T-cell (primary cell): ENCODE results near the gene MARCOL. TPM values are rescaled to one million over a fixed set of nuclear protein-coding genes. Genes with fewer than 3 reads are reported as not detected.

ENCODE experiments used
- ATAC-seq, 4 experiments: fragments of 200-7000 bp in 3 of 4; fragments of 150-1000 bp in 1 of 4; cut with Tn5 transposase; replicated peaks in 1 of 4; 1 replicate in 3 of 4; 2 replicates in 1 of 4; pipeline ENCODE4 v1.10.0; 2021; ENCODE audit warnings: moderate library complexity in 3 of 4, mild to moderate bottlenecking in 2 of 4, moderate number of reproducible peaks in 1 of 4
- CTCF ChIA-PET, 2 donors: fragments of 300-600 bp; sonication (Branson Sonifier 250); formaldehyde crosslinking; loops; one replicate each; lab custom pipeline; 2022; ENCODE audit warnings: antibody characterized with exemption in 2 of 2; lab: Charles Lee
- POLR2A ChIA-PET, 2 donors: fragments of 300-600 bp; sonication (Branson Sonifier 250); formaldehyde crosslinking; loops; one replicate each; lab custom pipeline; 2022; ENCODE audit warnings: antibody characterized with exemption in 2 of 2; lab: Charles Lee
- DNase-seq, 35 experiments: peaks; one replicate each; pipeline versions ENCODE4 v3.0.0 to v3.0.0-alpha.2; 2013 to 2023
- H3K27ac ChIP-seq: one replicate; pipeline ENCODE4 v1.5.1; 2013; ENCODE audit warnings: low read length
- H3K27me3 ChIP-seq, 2 experiments: replicated peaks in 1 of 2; 1 replicate in 1 of 2; 2 replicates in 1 of 2; pipeline versions ENCODE4 v1.6.1 to v1.7.0; 2013; ENCODE audit warnings: low read length in 1 of 2, mixed read lengths in 1 of 2; ENCODE audit not compliant: control insufficient read depth in 2 of 2, insufficient read depth in 2 of 2; ENCODE audit errors: extremely low read depth in 1 of 2
- H3K36me3 ChIP-seq, 2 donors: 1 replicate in 1 of 2; 2 replicates in 1 of 2; pipeline versions ENCODE4 v1.6.1 to v1.7.0; 2013; ENCODE audit warnings: low read length in 1 of 2; ENCODE audit not compliant: control insufficient read depth in 2 of 2, insufficient read depth in 1 of 2; ENCODE audit errors: extremely low read depth in 1 of 2
- H3K4me1 ChIP-seq, 2 experiments: 1 replicate in 1 of 2; 2 replicates in 1 of 2; pipeline versions ENCODE4 v1.6.1 to v1.7.0; 2013; ENCODE audit warnings: low read length in 2 of 2, mixed read lengths in 1 of 2; ENCODE audit not compliant: insufficient read depth in 2 of 2, control insufficient read depth in 1 of 2; ENCODE audit errors: extremely low read depth in 1 of 2
- H3K4me3 ChIP-seq, 2 donors: 1 replicate in 1 of 2; 2 replicates in 1 of 2; pipeline versions ENCODE4 v1.5.1 to v1.7.0; 2013; ENCODE audit warnings: mild to moderate bottlenecking in 2 of 2, low read length in 1 of 2, moderate library complexity in 1 of 2; ENCODE audit not compliant: control insufficient read depth in 1 of 2; ENCODE audit errors: extremely low read depth in 1 of 2
- H3K9me3 ChIP-seq: 2 replicates; pipeline ENCODE4 v1.7.0; 2013
- H3K27ac Mint-ChIP-seq, 2 donors: one replicate each; pipeline ENCODE4 v1.8.0; 2020 to 2021; ENCODE audit warnings: mild to moderate bottlenecking in 2 of 2, mixed read lengths in 2 of 2
- H3K27me3 Mint-ChIP-seq, 2 donors: one replicate each; pipeline ENCODE4 v1.8.0; 2021 to 2022; ENCODE audit warnings: mixed read lengths in 2 of 2
- H3K36me3 Mint-ChIP-seq: one replicate; pipeline ENCODE4 v1.8.0; 2021; ENCODE audit warnings: mixed read lengths
- H3K4me1 Mint-ChIP-seq, 3 donors: one replicate each; pipeline ENCODE4 v1.8.0; 2020 to 2022; ENCODE audit warnings: mixed read lengths in 3 of 3, mild to moderate bottlenecking in 1 of 3
- H3K4me3 Mint-ChIP-seq, 3 donors: one replicate each; pipeline ENCODE4 v1.8.0; 2020 to 2022; ENCODE audit warnings: mild to moderate bottlenecking in 3 of 3, mixed read lengths in 3 of 3, moderate library complexity in 3 of 3
- H3K9me3 Mint-ChIP-seq, 3 donors: one replicate each; pipeline ENCODE4 v1.8.0; 2020 to 2022; ENCODE audit warnings: mixed read lengths in 3 of 3
- WGBS: methylation state at CpG from one replicate; pipeline ENCODE4 v1.1.5; 2013; ENCODE audit warnings: missing lambda C conversion rate; ENCODE audit not compliant: insufficient coverage; 5-methylcytosine and 5-hydroxymethylcytosine counted together
- total RNA-seq, 35 experiments: library from RNA in 6 of 35; stranded (reverse) in 6 of 35; fragments of 120-200 nt in 1 of 35; gene quantifications; one replicate each; pipeline versions ENCODE4 v1.2.1 to v1.2.4 and lab custom pipeline; 2013 to 2026

Gene MARCOL
- total RNA-seq, 5 donors from 2014 or later (not counting 1 experiment from before 2014, with no cell fraction given), result not detected

DNA sequence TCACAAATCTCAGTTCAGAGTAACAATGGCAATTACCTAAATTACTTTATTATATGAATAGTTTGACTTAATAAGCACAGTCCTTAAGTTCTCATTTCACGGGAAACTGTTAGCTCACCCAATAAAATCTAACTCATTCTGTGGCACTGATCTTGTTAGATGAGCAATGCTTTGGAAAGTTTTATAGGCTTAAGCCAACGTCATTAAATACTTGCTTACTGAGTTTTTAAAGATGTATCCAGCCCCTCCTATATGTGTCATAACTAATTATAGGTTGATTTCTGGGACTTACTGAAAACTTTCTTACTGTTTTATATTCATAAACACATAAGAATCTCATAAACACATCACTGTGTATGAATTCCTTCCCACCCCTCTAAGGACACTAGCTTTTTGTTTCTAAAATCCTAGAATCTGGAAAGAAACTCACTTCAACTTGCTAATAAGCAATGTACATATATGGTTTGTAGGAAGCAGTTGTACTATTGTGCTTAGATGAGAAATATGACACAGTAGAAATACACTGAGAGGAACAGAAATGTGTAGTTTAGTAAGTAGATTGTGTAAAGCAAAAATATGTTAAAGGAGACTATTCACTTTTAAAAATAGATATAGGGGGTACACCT, 14.1 kb upstream of the MARCOL start:
- no peak for DNase-seq
- POLR2A ChIA-PET, result no interaction called here
- CTCF ChIA-PET, result no interaction called here
- Histone ChIP-seq H3K9me3 (no peaks in the 10 kb centered on the region), H3K27ac (no peak overlapping the region), H3K27me3 (no peaks in the 10 kb centered on the region), H3K36me3 (no peaks in the 10 kb centered on the region), H3K4me3 (no peak overlapping the region), H3K4me1 (no peaks in the 10 kb centered on the region)
- ATAC-seq, result no peak
- Mint-ChIP-seq H3K4me3 (no peak overlapping the region), H3K4me1 (no peaks in the 10 kb centered on the region), H3K27me3 (peaks cover 5 to 10% of the 10 kb centered on the region in 2 donors), H3K36me3 (no peaks in the 10 kb centered on the region), H3K27ac (no peak overlapping the region), H3K9me3 (peaks cover 0 to 3% (median 0%) of the 10 kb centered on the region in 3 donors)
- whole genome bisulfite sequencing, result no CpG with 5 or more reads among the region's 2 CpGs

DNA sequence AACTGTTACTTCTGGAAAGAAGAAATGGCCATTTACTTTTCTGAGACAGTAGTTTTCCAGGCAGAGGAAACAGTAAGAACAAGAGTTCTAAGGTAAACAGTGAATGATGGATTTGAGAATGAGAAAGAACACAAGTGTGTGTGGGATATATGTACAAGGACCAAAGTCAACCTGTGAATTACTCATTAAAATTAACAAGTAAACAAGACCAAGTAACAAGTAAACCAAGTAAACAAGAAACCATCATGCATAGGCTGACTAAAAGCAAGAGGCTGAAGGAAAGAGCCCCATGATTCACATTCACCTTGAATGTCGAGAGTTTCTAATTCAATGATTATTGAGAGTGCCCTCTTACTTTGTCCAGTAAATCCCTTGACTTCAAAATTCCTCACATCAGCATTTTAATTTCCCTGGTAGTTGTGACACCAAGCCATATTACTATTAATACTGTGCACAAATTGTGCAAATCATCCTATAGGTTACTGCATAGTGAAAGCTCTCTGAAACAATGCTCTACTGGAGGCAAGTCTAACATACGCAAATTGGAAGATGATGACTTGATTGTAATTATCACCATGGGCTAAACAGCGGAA, 9.8 kb upstream of the MARCOL start:
- CTCF ChIA-PET, result no interaction called here
- H3K36me3 Mint-ChIP-seq, result no peaks in the 10 kb centered on the region
- peaks cover 5 to 6% of the 10 kb centered on the region in 2 donors for H3K27me3 Mint-ChIP-seq
- H3K4me3 Mint-ChIP-seq, result no peak overlapping the region
- H3K4me3 ChIP-seq, result no peak overlapping the region
- ATAC-seq (no peak), DNase-seq (no peak)
- H3K27ac ChIP-seq, result no peak overlapping the region
- peaks cover 0 to 7% (median 0%) of the 10 kb centered on the region in 3 donors for H3K9me3 Mint-ChIP-seq
- H3K4me1 Mint-ChIP-seq, result no peaks in the 10 kb centered on the region
- POLR2A ChIA-PET, result interaction anchor here in 1 of 2 donors (0.5 kb wide), 1 partner anchor 19 kb away, joined by 3 read pairs; no protein-coding TSS in a partner anchor
- no peak overlapping the region for H3K27ac Mint-ChIP-seq
- no peaks in the 10 kb centered on the region for H3K27me3 ChIP-seq
- 60% methylated on average over 1 of the region's 3 CpGs for WGBS
- no peaks in the 10 kb centered on the region for H3K4me1 ChIP-seq
- no peaks in the 10 kb centered on the region for H3K36me3 ChIP-seq
- no peaks in the 10 kb centered on the region for H3K9me3 ChIP-seq

GRCh38 chr5:148229840-148230239, 8.5 kb upstream of the MARCOL start:
- Mint-ChIP-seq H3K27ac (no peak overlapping the region), H3K27me3 (peaks cover 5 to 6% of the 10 kb centered on the region in 2 donors), H3K36me3 (no peaks in the 10 kb centered on the region), H3K4me1 (no peaks in the 10 kb centered on the region), H3K4me3 (no peak overlapping the region), H3K9me3 (peaks cover 0 to 7% (median 0%) of the 10 kb centered on the region in 3 donors)
- Histone ChIP-seq H3K4me3 (no peak overlapping the region), H3K4me1 (no peaks in the 10 kb centered on the region), H3K27me3 (no peaks in the 10 kb centered on the region), H3K27ac (no peak overlapping the region), H3K9me3 (no peaks in the 10 kb centered on the region), H3K36me3 (no peaks in the 10 kb centered on the region)
- ATAC-seq (no peak), DNase-seq (no peak)
- ChIA-PET CTCF (interaction anchor here in 1 of 2 donors (0.7 kb wide), 1 partner anchor 806 kb away, joined by 3 read pairs; no protein-coding TSS in a partner anchor), POLR2A (no interaction called here)

DNA sequence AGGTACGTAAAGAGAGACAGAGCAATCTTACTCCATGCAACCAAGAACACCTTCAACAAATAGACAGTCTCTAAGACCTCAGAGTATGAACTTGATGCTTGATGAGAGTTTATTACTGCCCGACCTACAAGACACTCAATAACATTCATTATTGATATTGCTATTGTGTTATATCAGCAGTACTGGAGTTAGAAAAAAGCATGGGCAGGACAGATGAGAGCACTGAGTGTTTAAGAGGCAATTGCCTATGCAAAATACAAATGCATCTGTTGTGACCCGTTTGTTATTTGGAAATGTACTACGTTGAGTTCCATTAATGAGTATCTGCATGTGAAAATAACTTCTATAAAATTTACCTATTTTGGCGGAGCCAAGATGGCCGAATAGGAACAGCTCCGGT, 8.1 kb upstream of the MARCOL start:
- Mint-ChIP-seq H3K27ac (no peak overlapping the region), H3K27me3 (peaks cover 5% of the 10 kb centered on the region in 2 donors), H3K36me3 (no peaks in the 10 kb centered on the region), H3K9me3 (peaks cover 0 to 6% (median 0%) of the 10 kb centered on the region in 3 donors), H3K4me3 (no peak overlapping the region), H3K4me1 (no peaks in the 10 kb centered on the region)
- Histone ChIP-seq H3K27ac (no peak overlapping the region), H3K36me3 (no peaks in the 10 kb centered on the region), H3K27me3 (no peaks in the 10 kb centered on the region), H3K4me3 (no peak overlapping the region), H3K9me3 (no peaks in the 10 kb centered on the region), H3K4me1 (no peaks in the 10 kb centered on the region)
- DNase-seq (no peak), ATAC-seq (no peak)
- POLR2A ChIA-PET, result no interaction called here
- CTCF ChIA-PET, result no interaction called here
- no CpG with 5 or more reads among the region's 7 CpGs for WGBS

DNA sequence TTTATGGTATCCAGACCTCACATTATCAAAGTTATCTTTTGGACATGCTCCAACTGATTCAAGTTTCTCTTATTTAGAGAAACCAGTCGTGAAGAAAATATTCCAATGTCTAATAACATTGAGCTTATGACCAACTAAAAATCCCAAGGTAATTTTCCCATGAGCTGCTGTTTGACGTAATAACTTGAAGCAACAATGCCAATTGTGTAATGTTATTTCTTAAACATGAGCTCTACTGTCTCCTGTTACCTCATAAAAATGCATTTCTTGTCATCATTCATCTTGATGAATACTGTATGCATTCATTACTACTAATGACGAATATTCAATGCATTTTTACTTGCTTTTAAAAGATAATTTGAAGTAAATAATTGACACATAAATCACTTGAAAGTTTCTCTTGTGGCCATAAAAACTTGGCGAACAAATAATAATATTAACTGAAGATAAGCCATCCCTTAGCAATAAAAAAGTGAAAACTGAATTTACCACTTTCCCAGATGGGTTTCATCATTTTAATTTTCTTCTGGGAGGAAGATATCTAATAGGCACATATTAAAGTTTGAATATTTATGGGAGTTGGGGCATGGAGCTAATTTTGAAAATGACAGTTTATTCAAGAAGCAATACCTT, 424 bp upstream of the MARCOL start:
- ChIA-PET POLR2A (no interaction called here), CTCF (no interaction called here)
- ATAC-seq (no peak), DNase-seq (no peak)
- H3K36me3 ChIP-seq, result no peaks in the 10 kb centered on the region
- WGBS, result no CpG with 5 or more reads among the region's 4 CpGs
- Mint-ChIP-seq H3K4me3 (no peak overlapping the region), H3K27me3 (peaks cover 0 to 2% of the 10 kb centered on the region in 2 donors), H3K9me3 (peaks cover 0 to 2% (median 0%) of the 10 kb centered on the region in 3 donors), H3K27ac (no peak overlapping the region), H3K36me3 (no peaks in the 10 kb centered on the region), H3K4me1 (no peaks in the 10 kb centered on the region)
- no peaks in the 10 kb centered on the region for H3K4me1 ChIP-seq
- no peak overlapping the region for H3K27ac ChIP-seq
- H3K27me3 ChIP-seq, result no peaks in the 10 kb centered on the region
- no peak overlapping the region for H3K4me3 ChIP-seq
- H3K9me3 ChIP-seq, result no peaks in the 10 kb centered on the region

- H3K27ac ChIP-seq, result no peak overlapping the region
- Mint-ChIP-seq H3K9me3 (peaks cover 0 to 8% (median 0%) of the 10 kb centered on the region in 3 donors), H3K36me3 (no peaks in the 10 kb centered on the region), H3K4me1 (no peaks in the 10 kb centered on the region), H3K27ac (no peak overlapping the region), H3K27me3 (peaks cover 0 to 5% of the 10 kb centered on the region in 2 donors), H3K4me3 (no peak overlapping the region)
- ChIA-PET POLR2A (no interaction called here), CTCF (no interaction called here)
- H3K4me3 ChIP-seq, result no peak overlapping the region
- H3K27me3 ChIP-seq, result peaks cover 0 to 4% of the 10 kb centered on the region in 2 experiments
- WGBS, result no CpG with 5 or more reads among the region's 2 CpGs
- H3K36me3 ChIP-seq, result no peaks in the 10 kb centered on the region
- ATAC-seq (no peak), DNase-seq (no peak)
- H3K4me1 ChIP-seq, result no peaks in the 10 kb centered on the region
- no peaks in the 10 kb centered on the region for H3K9me3 ChIP-seq
These were observed 10.6 kb downstream of the MARCOL start for GRCh38 chr5:148248894-148249293.
